KOPT-K1 (cell line): ENCODE data around the gene DAAM2.

Experiments
- H3K27ac ChIP-seq: fragments of 200-600 bp; sonication (generic); 2 replicates; pipeline ENCODE4 v1.5.1; 2016; ENCODE audit warnings: antibody characterized with exemption, mild to moderate bottlenecking, low read depth, low read length; ENCODE audit not compliant: poor library complexity, severe bottlenecking
- H3K36me3 ChIP-seq: fragments of 200-600 bp; sonication (generic); 2 replicates; pipeline ENCODE4 v1.5.1; 2017; ENCODE audit warnings: antibody characterized with exemption, mild to moderate bottlenecking, low read length, moderate library complexity; ENCODE audit not compliant: insufficient read depth
- H3K9me3 ChIP-seq: fragments of 200-600 bp; sonication (generic); 2 replicates; pipeline ENCODE4 v1.5.1; 2017; ENCODE audit warnings: antibody characterized with exemption, low read length, mild to moderate bottlenecking; ENCODE audit not compliant: insufficient read depth, poor library complexity, severe bottlenecking

The DAAM2 gene

GRCh38 chr6:39841291-39841690, 49.1 kb downstream of the DAAM2 start:
- H3K27ac ChIP-seq, result no peak overlapping the region
- H3K9me3 ChIP-seq, result no peaks in the 10 kb centered on the region

GRCh38 chr6:39841923-39842322, 49.7 kb downstream of the DAAM2 start:
- no peaks in the 10 kb centered on the region for H3K36me3 ChIP-seq
- no peaks in the 10 kb centered on the region for H3K9me3 ChIP-seq
- H3K27ac ChIP-seq, result no peak overlapping the region

More at GRCh38 chr6:39841291-39841690, 49.1 kb downstream of the DAAM2 start:
- H3K36me3 ChIP-seq, result no peaks in the 10 kb centered on the region

- H3K27ac ChIP-seq, result no peak overlapping the region
- no peaks in the 10 kb centered on the region for H3K36me3 ChIP-seq
- no peaks in the 10 kb centered on the region for H3K9me3 ChIP-seq
Measured at GRCh38 chr6:39843305-39844020, 51.3 kb downstream of the DAAM2 start.

GRCh38 chr6:39844866-39845265, 52.7 kb downstream of the DAAM2 start:
- Histone ChIP-seq H3K9me3 (no peaks in the 10 kb centered on the region), H3K36me3 (no peaks in the 10 kb centered on the region), H3K27ac (no peak overlapping the region)

- H3K9me3 ChIP-seq, result no peaks in the 10 kb centered on the region
- H3K27ac ChIP-seq, result no peak overlapping the region
- no peaks in the 10 kb centered on the region for H3K36me3 ChIP-seq
Measured at GRCh38 chr6:39847221-39847620, 55.0 kb downstream of the DAAM2 start.

GRCh38 chr6:39848171-39848570, 56.0 kb downstream of the DAAM2 start:
- Histone ChIP-seq H3K27ac (no peak overlapping the region), H3K9me3 (no peaks in the 10 kb centered on the region), H3K36me3 (no peaks in the 10 kb centered on the region)

- H3K27ac ChIP-seq, result no peak overlapping the region
- H3K9me3 ChIP-seq, result no peaks in the 10 kb centered on the region
Measured at GRCh38 chr6:39849228-39849627, 57.1 kb downstream of the DAAM2 start.

GRCh38 chr6:39849764-39850163, 57.6 kb downstream of the DAAM2 start:
- Histone ChIP-seq H3K27ac (no peak overlapping the region), H3K9me3 (no peaks in the 10 kb centered on the region), H3K36me3 (no peaks in the 10 kb centered on the region)

More at GRCh38 chr6:39849228-39849627, 57.1 kb downstream of the DAAM2 start:
- H3K36me3 ChIP-seq, result no peaks in the 10 kb centered on the region

GRCh38 chr6:39850736-39851297, 58.6 kb downstream of the DAAM2 start:
- Histone ChIP-seq H3K36me3 (no peaks in the 10 kb centered on the region), H3K9me3 (no peaks in the 10 kb centered on the region), H3K27ac (no peak overlapping the region)

GRCh38 chr6:39851331-39851730, 59.2 kb downstream of the DAAM2 start:
- H3K9me3 ChIP-seq, result no peaks in the 10 kb centered on the region
- H3K27ac ChIP-seq, result no peak overlapping the region
- H3K36me3 ChIP-seq, result no peaks in the 10 kb centered on the region

GRCh38 chr6:39852324-39852723, 60.1 kb downstream of the DAAM2 start:
- H3K9me3 ChIP-seq, result no peaks in the 10 kb centered on the region
- no peak overlapping the region for H3K27ac ChIP-seq
- no peaks in the 10 kb centered on the region for H3K36me3 ChIP-seq

- H3K27ac ChIP-seq, result no peak overlapping the region
- no peaks in the 10 kb centered on the region for H3K36me3 ChIP-seq
- H3K9me3 ChIP-seq, result no peaks in the 10 kb centered on the region
Measured at GRCh38 chr6:39853604-39854003, 61.4 kb downstream of the DAAM2 start.

GRCh38 chr6:39855356-39855995, 63.3 kb downstream of the DAAM2 start:
- Histone ChIP-seq H3K9me3 (no peaks in the 10 kb centered on the region), H3K36me3 (no peaks in the 10 kb centered on the region), H3K27ac (no peak overlapping the region)

GRCh38 chr6:39859025-39859424, 66.8 kb downstream of the DAAM2 start:
- Histone ChIP-seq H3K36me3 (no peaks in the 10 kb centered on the region), H3K9me3 (no peaks in the 10 kb centered on the region), H3K27ac (no peak overlapping the region)

- H3K36me3 ChIP-seq, result no peaks in the 10 kb centered on the region
- H3K27ac ChIP-seq, result no peak overlapping the region
Measured at GRCh38 chr6:39861663-39862062, 69.5 kb downstream of the DAAM2 start.

More at GRCh38 chr6:39861663-39862062, 69.5 kb downstream of the DAAM2 start:
- H3K9me3 ChIP-seq, result no peaks in the 10 kb centered on the region
